K562 (cell line): ENCODE data around the gene PHF20. TPM values are rescaled to one million over a fixed set of nuclear protein-coding genes. Genes with fewer than 3 reads are reported as not detected.

Source experiments
- CAMTA2 ChIP-seq: fragments of 250-450 bp; sonication (Bioruptor Pico); conservative IDR thresholded peaks from 2 replicates; pipeline ENCODE4 v1.5.1; 2022
- GABPA ChIP-seq: fragments of 200-800 bp; sonication (Bioruptor generic); conservative IDR thresholded peaks from 2 replicates; pipeline ENCODE4 v1.6.1; 2016; ENCODE audit warnings: low read depth, missing genetic modification characterization, missing compliant biosample characterization
- GATA2 ChIP-seq: sonication (generic); formaldehyde crosslinking; IDR thresholded peaks from 2 replicates; pipeline ENCODE4 v1.4.0; 2020; ENCODE audit warnings: mild to moderate bottlenecking, missing genetic modification reagents
- MAZ ChIP-seq, 2 experiments: fragments of 450-650 bp in 1 of 2; sonication (generic) in 1 of 2; formaldehyde crosslinking; IDR thresholded peaks in 1 of 2; conservative IDR thresholded peaks in 1 of 2; 2 replicates each; pipeline versions ENCODE4 v1.4.0 to v1.5.0; 2020; ENCODE audit warnings: mild to moderate bottlenecking in 1 of 2, missing genetic modification reagents in 1 of 2
- MTA2 ChIP-seq: fragments of 450-650 bp; IDR thresholded peaks from 2 replicates; pipeline ENCODE4 v1.6.1; 2016; ENCODE audit warnings: low read depth
- NFE2L1 ChIP-seq: fragments of 450-650 bp; IDR thresholded peaks from 2 replicates; pipeline ENCODE4 v1.6.1; 2016; ENCODE audit warnings: missing genetic modification characterization, low read depth, mild to moderate bottlenecking, missing compliant biosample characterization, moderate library complexity, borderline replicate concordance
- RCOR1 ChIP-seq, 2 experiments: IDR thresholded peaks; 2 replicates each; pipeline ENCODE4 v1.6.1; 2012; ENCODE audit warnings: low read depth in 2 of 2, low read length in 2 of 2, borderline replicate concordance in 1 of 2, improper control_type of control experiment in 1 of 2
- STAT5A ChIP-seq: IDR thresholded peaks from 2 replicates; pipeline ENCODE4 v1.6.1; 2012; ENCODE audit warnings: low read length, inconsistent platforms, borderline replicate concordance
- ZBTB2 ChIP-seq: fragments of 450-650 bp; IDR thresholded peaks from 2 replicates; pipeline ENCODE4 v1.6.1; 2016; ENCODE audit warnings: antibody characterized with exemption
- ZZZ3 ChIP-seq: fragments of 450-650 bp; IDR thresholded peaks from 2 replicates; pipeline ENCODE4 v1.6.1; 2016; ENCODE audit warnings: antibody characterized with exemption, mild to moderate bottlenecking, moderate library complexity
- polyA plus RNA-seq, 8 experiments: library from polyadenylated mRNA; depleted of rRNA in 4 of 8; stranded (reverse) in 5 of 8; unstranded in 3 of 8; fragments of >200 nt; fragmentation: Nextera tagmentation in 2 of 8; fragmentation: Illumina TruSeq in 1 of 8; extraction: Ambion mirVana in 2 of 8; extraction: Trizol in 1 of 8; gene quantifications; 2 replicates each; pipeline versions ENCODE4 v1.2.1 to v1.2.3, GENCODE V29; 2011 to 2014; ENCODE audit warnings: inconsistent platforms in 1 of 8, missing spikeins in 1 of 8
- total RNA-seq, 7 experiments: library from RNA; depleted of rRNA in 6 of 7; stranded (reverse); fragments of >200 nt in 6 of 7; fragmentation: Illumina TruSeq in 2 of 7; extraction: Trizol in 2 of 7; gene quantifications; 2 replicates each; pipeline versions ENCODE4 v1.2.1 to v1.2.3, GENCODE V29; 2011 to 2021; ENCODE audit warnings: low replicate concordance in 1 of 7

The PHF20 gene
- total and polyA plus RNA-seq, 9 of the 15 experiments (the other 6 are each of a cell fraction or from before 2014, with no cell fraction given) = 49.9 to 196 (median 70.7) TPM

- TF ChIP-seq MTA2 = peak; percentile 25; the same call in 1 of the 2 replicates
- peak; percentile 94 for TF ChIP-seq NFE2L1
- TF ChIP-seq STAT5A = 0 out of 2 replicates have a peak, but pooled peaks have one; percentile 23
- TF ChIP-seq GABPA (tag) = 0 out of 2 replicates have a peak, but pooled peaks have one; percentile 0
- peak in 1 of 2 experiments; percentile 28; a peak in 1 of 4 replicates for TF ChIP-seq RCOR1 (IDR thresholded peaks at IDR 0.05; ENCODE audit: borderline replicate concordance in 1 of 2, low read depth in 2 of 2, low read length in 2 of 2)
- TF ChIP-seq MAZ (CRISPR knock-in tag; conservative IDR thresholded peaks at IDR 0.05 in 1 of 2, IDR thresholded peaks at IDR 0.05 in 1 of 2) = no peak
- no peak for TF ChIP-seq GATA2
- TF ChIP-seq ZBTB2 = no peak
- TF ChIP-seq CAMTA2 (CRISPR knock-in tag) = no peak
- TF ChIP-seq ZZZ3 = no peak
Observed at GRCh38 chr20:35901678-35902544, 130.1 kb downstream of the PHF20 start (continued).
